Heart right ventricle (tissue), 16 donors: Measurements from ENCODE around the gene JMJD8. TPM values are rescaled to one million over a fixed set of nuclear protein-coding genes. Genes with fewer than 3 reads are reported as not detected.
A peak's percentile ranks its signal among the peaks of the same experiment; 100 is the strongest.

ENCODE experiments used
- ATAC-seq, 8 donors: fragments of 200-7000 bp; cut with Tn5 transposase; one replicate each; pipeline ENCODE4 v1.9.1; 2020; ENCODE audit warnings: mild to moderate bottlenecking in 8 of 8, moderate library complexity in 8 of 8, moderate number of reproducible peaks in 1 of 8
- DNase-seq, 2 donors: peaks; one replicate each; pipeline ENCODE4 v3.0.0-alpha.2; 2020
- H3K27ac ChIP-seq, 10 donors: fragments of 200-600 bp; sonication (generic) in 2 of 10; one replicate each; pipeline versions ENCODE4 v1.5.0 to v1.8.0; 2020 to 2022; ENCODE audit warnings: mild to moderate bottlenecking in 3 of 10
- H3K27me3 ChIP-seq, 7 donors: fragments of 200-600 bp; one replicate each; pipeline ENCODE4 v1.8.0; 2021 to 2022; ENCODE audit warnings: mild to moderate bottlenecking in 2 of 7
- H3K36me3 ChIP-seq, 9 donors: fragments of 200-600 bp; sonication (generic) in 1 of 9; one replicate each; pipeline versions ENCODE4 v1.5.0 to v1.8.0; 2020 to 2022; ENCODE audit warnings: mild to moderate bottlenecking in 2 of 9
- H3K4me1 ChIP-seq, 9 donors: fragments of 200-600 bp; sonication (generic) in 1 of 9; one replicate each; pipeline versions ENCODE4 v1.5.0 to v1.8.0; 2020 to 2022; ENCODE audit warnings: mild to moderate bottlenecking in 4 of 9
- H3K4me3 ChIP-seq, 10 donors: fragments of 200-600 bp; sonication (generic) in 2 of 10; one replicate each; pipeline versions ENCODE4 v1.5.0 to v1.8.0; 2020 to 2022; ENCODE audit warnings: mild to moderate bottlenecking in 7 of 10, moderate library complexity in 2 of 10
- H3K9me3 ChIP-seq, 11 donors: fragments of 200-600 bp in 10 of 11; sonication (generic) in 2 of 11; one replicate each; pipeline versions ENCODE4 v1.5.0 to v1.8.0; 2013 to 2022; ENCODE audit warnings: mild to moderate bottlenecking in 2 of 11, control low read depth in 1 of 11, moderate library complexity in 1 of 11
- WGBS, 2 donors: extraction: QIAGEN DNeasy Blood & Tissue Kit; methylation state at CpG; one replicate each; pipeline ENCODE4 v1.1.7; 2013; ENCODE audit warnings: inconsistent platforms in 1 of 2; 5-methylcytosine and 5-hydroxymethylcytosine counted together
- intact Hi-C, 10 donors: fragments of 100-400 bp; cut with DNase I; formaldehyde crosslinking; loops; one replicate each; pipeline versions ENCODE4 v1.11.1 to v1.14.2; 2022
- polyA plus RNA-seq, 2 donors: library from polyadenylated mRNA; stranded (reverse); fragments of 200-250 nt; gene quantifications; one replicate each; pipeline ENCODE4 v1.2.3, GENCODE V29; 2013
- total RNA-seq, 10 donors: library from RNA; stranded (reverse); fragmentation: NEBNext Ultra II Directional in 3 of 10; extraction: Animal tissue kit (Norgen Biotek cat#: 25700) in 3 of 10; gene quantifications; one replicate each; pipeline versions ENCODE4 v1.2.1 to v1.2.4, GENCODE V29; 2021 to 2023
- TF ChIP-seq, protein P1 (sequence below), 9 donors: fragments of 200-600 bp; sonication (generic) in 2 of 9; IDR thresholded peaks; one replicate each; pipeline versions ENCODE4 v1.5.0 to v1.8.0; 2021 to 2022; ENCODE audit warnings: antibody characterized with exemption in 9 of 9, mild to moderate bottlenecking in 5 of 9, moderate library complexity in 1 of 9
- donor health status: Arrhythmogenic right ventricular cardiomyopathy.
- donor health status: ischemic (EF 13 %, LVEDD 7.1; RV severe dilation, severe dysfunction).
- donor health status: healthy with polysubstance abuse.
- donor health status: DM: no; HTN: yes; CAD: no.
- donor health status: DM: no; HTN: no; CAD: no.
- donor health status: ischemic (EF 25% LVEDD 6.9; RV normal size, moderate dysfunction).
- donor health status: ischemic (EF 25% LVEDD 5.7; RV mildly dilated, moderate dysfunction).
- donor health status: healthy.
- donor health status: DM: yes; HTN: yes; CAD: no.
- donor health status: Ischemic cardiomyopathy.
- donor health status: ischemic (EF 35%, LVEDD 5.7; RV mildly dilated, moderate dysfunction).
- donor health status: nonischemic (EF 11% LVEDD 7.7; RV severe dilation, severe dysfunction).
- donor health status: DM: yes; HTN: yes; CAD: no.
- donor health status: PGD.
- donor health status: ischemic (EF 29% LVEDD 5.4; RV normal size, mild dysfunction).
- donor health status: nonischemic (EF 23%, LVEDD 6.1; RV moderate dilation, normal function).

JMJD8 gene
- total and polyA plus RNA-seq, 12 donors: 34.7 to 60.6 (median 44.0) TPM

DNA sequence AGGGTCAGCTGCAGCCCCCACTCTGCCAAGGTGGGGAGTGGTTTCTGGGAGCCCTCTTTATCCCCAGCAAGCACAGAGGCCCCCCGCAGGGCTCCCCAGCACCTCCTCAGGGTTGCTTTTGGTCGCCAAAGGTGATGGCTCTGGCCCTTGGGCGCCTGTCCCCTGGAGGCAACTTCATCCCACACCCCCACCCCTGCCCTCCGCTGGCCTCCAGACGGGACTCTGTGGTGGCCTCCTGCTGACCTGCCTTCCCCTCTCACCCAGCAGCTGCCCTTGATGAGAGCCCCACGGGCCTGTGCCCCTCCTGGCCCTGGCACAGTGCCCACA is 24.0 kb downstream of the JMJD8 start:
- H3K36me3 ChIP-seq: peaks cover 0 to 40% (median 0%) of the 10 kb centered on the region in 9 donors
- peak overlapping the region in 7 of 10 donors; percentile 22 to 77 (median 57) for H3K27ac ChIP-seq
- TF ChIP-seq, protein P1, sequence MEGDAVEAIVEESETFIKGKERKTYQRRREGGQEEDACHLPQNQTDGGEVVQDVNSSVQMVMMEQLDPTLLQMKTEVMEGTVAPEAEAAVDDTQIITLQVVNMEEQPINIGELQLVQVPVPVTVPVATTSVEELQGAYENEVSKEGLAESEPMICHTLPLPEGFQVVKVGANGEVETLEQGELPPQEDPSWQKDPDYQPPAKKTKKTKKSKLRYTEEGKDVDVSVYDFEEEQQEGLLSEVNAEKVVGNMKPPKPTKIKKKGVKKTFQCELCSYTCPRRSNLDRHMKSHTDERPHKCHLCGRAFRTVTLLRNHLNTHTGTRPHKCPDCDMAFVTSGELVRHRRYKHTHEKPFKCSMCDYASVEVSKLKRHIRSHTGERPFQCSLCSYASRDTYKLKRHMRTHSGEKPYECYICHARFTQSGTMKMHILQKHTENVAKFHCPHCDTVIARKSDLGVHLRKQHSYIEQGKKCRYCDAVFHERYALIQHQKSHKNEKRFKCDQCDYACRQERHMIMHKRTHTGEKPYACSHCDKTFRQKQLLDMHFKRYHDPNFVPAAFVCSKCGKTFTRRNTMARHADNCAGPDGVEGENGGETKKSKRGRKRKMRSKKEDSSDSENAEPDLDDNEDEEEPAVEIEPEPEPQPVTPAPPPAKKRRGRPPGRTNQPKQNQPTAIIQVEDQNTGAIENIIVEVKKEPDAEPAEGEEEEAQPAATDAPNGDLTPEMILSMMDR (IDR thresholded peaks at IDR 0.05): no peak
- H3K9me3 ChIP-seq: no peaks in the 10 kb centered on the region
- WGBS, 2 donors: 63 to 64% methylated on average over 6 of the region's 6 CpGs
- DNase-seq: no peak
- intact Hi-C loops: loop anchor here in 7 of 10 donors (5.0 to 10.0 kb wide), 4 partner anchors 73 to 83 kb away; no protein-coding TSS in a partner anchor
- peak overlapping the region in 5 of 10 donors; percentile 31 to 45 (median 39) for H3K4me3 ChIP-seq
- H3K4me1 ChIP-seq: peaks cover 0 to 16% (median 12%) of the 10 kb centered on the region in 9 donors
- no peaks in the 10 kb centered on the region for H3K27me3 ChIP-seq
- ATAC-seq: peak in 2 of 8 donors; percentile 0 to 1

DNA sequence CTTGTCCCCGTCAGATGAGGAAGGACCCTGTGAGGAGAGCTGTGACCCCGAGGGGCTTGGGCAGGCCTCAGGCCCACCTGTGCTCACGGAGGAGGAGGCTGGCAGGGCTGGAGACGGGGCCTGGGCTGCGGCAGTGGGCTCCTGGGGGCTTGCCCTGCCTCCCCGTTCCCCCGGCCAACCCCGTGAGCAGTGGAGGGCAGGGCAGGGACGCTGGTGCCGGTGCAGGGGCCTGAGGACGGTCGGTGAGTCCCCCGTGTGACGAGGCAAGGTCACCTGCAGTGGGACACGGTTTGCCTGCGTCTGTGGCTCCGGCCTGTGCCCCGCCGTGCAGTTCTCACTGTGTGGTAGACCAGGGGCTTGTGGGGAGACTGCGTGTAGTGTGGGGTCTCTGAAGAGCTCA is 24.5 kb downstream of the JMJD8 start:
- Histone ChIP-seq H3K9me3 (no peaks in the 10 kb centered on the region), H3K4me1 (peaks cover 0 to 16% (median 12%) of the 10 kb centered on the region in 9 donors), H3K36me3 (peaks cover 0 to 44% (median 0%) of the 10 kb centered on the region in 9 donors), H3K27ac (no peak overlapping the region), H3K27me3 (no peaks in the 10 kb centered on the region), H3K4me3 (no peak overlapping the region)
- DNase-seq (no peak), ATAC-seq (peak in 2 of 8 donors; percentile 0 to 2)
- intact Hi-C loops: loop anchor here in 9 of 10 donors (5.0 to 10.0 kb wide), 4 partner anchors 72 to 82 kb away; no protein-coding TSS in a partner anchor
- WGBS, 2 donors: 89 to 90% methylated on average over 19 to 20 of the region's 20 CpGs
- TF ChIP-seq, protein P1 (IDR thresholded peaks at IDR 0.05): no peak

DNA sequence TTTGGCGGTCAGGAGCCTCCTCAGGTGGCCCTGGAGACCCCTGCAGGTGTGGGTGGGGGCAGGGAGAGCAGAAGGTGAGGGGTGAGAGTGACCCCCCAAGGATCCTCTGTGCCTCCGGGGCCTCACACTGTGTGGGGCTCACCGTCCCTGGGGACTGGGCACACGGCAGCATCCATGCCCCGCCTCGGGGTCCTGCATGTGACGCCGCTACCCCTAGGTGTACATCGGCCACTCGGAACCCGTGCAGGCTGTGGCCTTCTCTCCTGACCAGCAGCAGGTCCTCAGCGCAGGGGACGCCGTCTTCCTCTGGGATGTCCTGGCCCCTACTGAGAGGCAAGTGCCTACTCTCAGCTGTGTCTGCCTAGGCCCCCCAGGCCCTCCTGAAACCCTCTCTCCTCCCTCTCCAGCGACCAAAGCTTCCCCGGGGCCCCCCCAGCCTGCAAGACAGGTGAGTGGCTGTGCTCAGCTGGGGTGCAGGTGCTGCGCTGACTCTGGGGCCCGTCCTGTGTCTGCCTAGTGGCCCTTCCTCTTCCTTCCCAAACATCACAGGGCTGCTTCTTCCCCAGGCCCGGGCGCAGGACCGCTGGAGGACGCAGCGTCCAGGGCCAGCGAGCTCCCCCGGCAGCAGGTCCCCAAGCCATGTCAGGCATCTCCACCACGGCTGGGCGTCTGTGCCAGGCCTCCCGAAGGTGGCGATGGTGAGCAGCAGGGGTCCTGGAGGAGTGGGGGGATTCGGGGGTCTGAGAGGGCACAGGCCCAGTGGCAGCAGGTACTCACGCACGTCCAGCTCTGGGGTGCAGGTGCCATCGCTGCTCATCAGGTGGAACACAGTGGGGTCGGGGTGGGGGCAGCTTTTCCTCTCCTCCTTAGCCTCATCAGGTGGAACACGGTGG is 25.2 kb downstream of the JMJD8 start:
- no peak for DNase-seq
- 93% methylated on average over 35 of the region's 35 CpGs for WGBS, 2 donors
- H3K27me3 ChIP-seq: no peaks in the 10 kb centered on the region
- H3K4me3 ChIP-seq: no peak overlapping the region
- intact Hi-C loops: loop anchor here in 2 of 10 donors (5.0 to 10.0 kb wide), 2 partner anchors 74 to 82 kb away; no protein-coding TSS in a partner anchor
- H3K4me1 ChIP-seq: peaks cover 0 to 16% (median 12%) of the 10 kb centered on the region in 9 donors
- H3K27ac ChIP-seq: no peak overlapping the region
- TF ChIP-seq, protein P1 (IDR thresholded peaks at IDR 0.05): no peak
- H3K36me3 ChIP-seq: peaks cover 0 to 45% (median 0%) of the 10 kb centered on the region in 9 donors
- H3K9me3 ChIP-seq: no peaks in the 10 kb centered on the region
- ATAC-seq: no peak

DNA sequence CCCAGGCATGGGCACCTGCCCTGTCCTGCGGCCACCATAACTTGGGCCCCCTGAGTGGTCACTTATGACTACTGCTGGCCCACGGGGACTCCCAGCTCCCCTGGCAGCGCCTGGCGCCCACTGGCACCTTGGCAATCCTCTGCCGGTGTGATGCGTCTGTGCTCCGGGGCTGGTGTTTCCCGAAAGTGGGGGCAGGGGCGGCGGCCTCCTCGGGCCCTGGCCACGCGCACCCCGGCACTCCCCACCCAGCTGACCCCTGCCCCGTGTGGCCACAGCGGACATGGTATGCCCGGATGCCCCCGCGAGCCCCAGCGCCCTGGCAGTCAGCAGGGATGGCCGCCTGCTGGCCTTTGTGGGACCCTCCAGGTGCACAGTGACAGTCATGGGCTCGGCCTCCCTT is 26.6 kb downstream of the JMJD8 start:
- Histone ChIP-seq H3K9me3 (no peaks in the 10 kb centered on the region), H3K4me3 (no peak overlapping the region), H3K36me3 (peaks cover 0 to 51% (median 0%) of the 10 kb centered on the region in 9 donors), H3K27me3 (no peaks in the 10 kb centered on the region), H3K27ac (no peak overlapping the region), H3K4me1 (peaks cover 0 to 16% (median 12%) of the 10 kb centered on the region in 9 donors)
- TF ChIP-seq, protein P1 (IDR thresholded peaks at IDR 0.05): no peak
- WGBS, 2 donors: 92 to 94% methylated on average over 22 of the region's 22 CpGs
- ATAC-seq: no peak
- no peak for DNase-seq
- intact Hi-C loops: loop anchor here in 2 of 10 donors (5.0 to 10.0 kb wide), 2 partner anchors 73 to 80 kb away; no protein-coding TSS in a partner anchor
